Stimulated activated CD4-positive, alpha-beta T cell treated with anti-CD3 and anti-CD28 coated beads, TNF-alpha, amount 100 ng/mL, for 4 hours (primary cell): Measurements from ENCODE around the gene LILRB3.
"Not testable (repeated sequence)": the region's sequence is repeated elsewhere in the genome, so short reads cannot be mapped to it uniquely, and the experiment has no call there.

ENCODE experiments used
- DNase-seq, 3 experiments: peaks; one replicate each; pipeline ENCODE4 v3.0.0-alpha.2; 2020; ENCODE audit warnings: low read depth in 3 of 3

Gene LILRB3

GRCh38 chr19:54209811-54210494, 12.9 kb downstream of the LILRB3 start:
- no peak for DNase-seq

- no peak for DNase-seq
These were observed 13.6 kb downstream of the LILRB3 start for GRCh38 chr19:54209058-54209810.

DNA sequence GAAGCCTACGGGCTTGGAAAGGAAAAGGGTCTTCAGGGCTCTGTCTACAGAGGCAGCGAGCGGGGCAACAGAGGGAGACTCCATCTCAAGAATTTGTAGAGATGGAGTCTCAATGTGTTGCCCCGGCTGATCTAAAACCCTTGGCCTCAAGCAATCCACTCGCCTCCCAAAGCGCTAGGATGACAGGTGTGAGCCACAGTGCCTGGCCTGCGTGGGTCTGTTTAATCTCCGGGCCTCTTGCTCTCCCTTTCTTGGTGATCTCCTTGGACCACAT, 14.1 kb downstream of the LILRB3 start:
- no peak for DNase-seq

DNA sequence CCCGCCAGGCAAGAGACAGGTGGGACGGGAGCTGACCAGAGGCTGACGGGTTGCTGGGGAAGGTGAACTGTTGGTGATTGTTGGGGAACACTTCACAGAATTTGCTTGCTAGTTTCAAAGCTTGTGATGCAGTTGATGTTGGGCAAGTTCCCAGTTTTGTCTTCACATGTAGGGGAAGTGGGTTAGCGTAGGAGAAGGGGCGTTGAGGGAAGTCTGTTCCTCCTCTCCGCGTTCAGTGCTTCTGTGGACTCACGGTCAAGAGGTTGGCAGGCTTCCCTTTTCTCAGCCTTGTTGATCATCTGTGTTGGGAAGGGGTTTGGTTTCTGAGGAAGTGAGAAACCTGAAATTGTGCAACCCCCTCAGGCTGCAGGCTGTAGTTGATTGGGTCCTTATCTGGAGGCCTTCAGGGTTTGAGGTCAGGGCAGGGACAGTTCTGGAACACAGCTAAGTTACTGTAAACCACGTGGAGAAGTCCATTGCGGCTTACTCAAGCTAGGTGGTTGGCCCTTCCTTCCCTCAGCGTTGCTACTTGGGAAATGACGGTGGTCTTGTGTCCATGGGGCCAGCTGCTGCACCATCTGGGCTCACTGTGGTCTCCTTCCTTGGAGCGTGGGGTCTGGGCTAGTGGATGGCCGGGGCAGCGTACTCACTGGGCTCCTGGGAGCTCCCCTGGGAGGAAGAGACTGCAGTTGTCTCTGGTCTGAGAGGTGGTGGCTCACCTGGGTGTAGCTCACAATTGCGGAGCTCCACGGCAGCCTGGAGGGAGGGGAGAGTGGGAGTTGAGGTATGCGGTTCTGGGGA, 14.6 kb downstream of the LILRB3 start:
- DNase-seq: no peak

GRCh38 chr19:54207676-54207982, 15.2 kb downstream of the LILRB3 start:
- DNase-seq: no peak

DNA sequence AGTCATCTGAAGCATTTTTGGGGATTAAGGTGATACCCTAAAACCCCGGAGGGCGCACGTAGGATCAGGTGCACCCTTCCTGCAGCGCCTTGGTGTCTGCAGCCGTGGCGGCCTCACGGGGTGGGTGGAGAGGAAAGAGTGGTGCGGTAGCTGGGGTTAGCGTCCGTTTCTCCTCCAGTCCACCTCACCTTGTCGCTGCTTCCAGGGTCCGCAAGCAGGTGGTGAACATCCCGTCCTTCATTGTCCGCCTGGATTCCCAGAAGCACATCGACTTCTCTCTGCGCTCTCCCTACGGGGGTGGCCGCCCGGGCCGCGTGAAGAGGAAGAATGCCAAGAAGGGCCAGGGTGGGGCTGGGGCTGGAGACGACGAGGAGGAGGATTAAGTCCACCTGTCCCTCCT, 15.6 kb downstream of the LILRB3 start:
- not testable (repeated sequence) for DNase-seq

GRCh38 chr19:54206831-54207177, 16.0 kb downstream of the LILRB3 start:
- no peak for DNase-seq

DNA sequence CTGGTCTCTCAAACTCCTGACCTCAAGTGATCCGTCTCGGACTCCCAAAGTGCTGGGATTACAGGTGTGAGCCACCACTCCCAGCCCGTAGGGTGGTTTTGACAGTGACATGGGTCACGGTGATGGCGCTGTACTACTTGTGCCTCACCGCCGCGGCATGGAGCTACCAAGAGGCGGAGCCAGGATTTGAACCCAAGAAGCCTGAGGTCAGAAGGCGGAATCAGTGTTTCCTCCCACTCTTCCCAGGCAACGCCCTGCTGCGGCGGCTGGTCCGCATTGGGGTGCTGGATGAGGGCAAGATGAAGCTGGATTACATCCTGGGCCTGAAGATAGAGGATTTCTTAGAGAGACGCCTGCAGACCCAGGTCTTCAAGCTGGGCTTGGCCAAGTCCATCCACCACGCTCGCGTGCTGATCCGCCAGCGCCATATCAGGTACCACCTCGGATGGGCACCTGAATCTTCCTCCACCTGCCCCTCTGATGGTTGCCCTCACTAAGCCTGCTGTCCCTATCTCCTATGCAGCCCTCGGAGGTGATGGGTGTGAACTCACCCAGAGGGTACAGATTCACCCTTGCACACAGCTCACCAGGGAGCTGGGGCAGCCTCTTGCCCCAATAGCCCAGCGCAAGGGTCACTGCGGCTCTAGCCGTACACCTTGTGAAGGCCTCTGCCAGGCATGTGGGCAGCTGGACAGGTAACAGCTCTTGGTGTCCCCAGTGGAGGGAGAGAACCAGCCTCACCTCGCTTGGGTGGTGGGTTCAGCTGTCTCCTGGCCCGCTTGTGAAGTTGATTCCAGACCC, 16.6 kb downstream of the LILRB3 start:
- no peak for DNase-seq

DNA sequence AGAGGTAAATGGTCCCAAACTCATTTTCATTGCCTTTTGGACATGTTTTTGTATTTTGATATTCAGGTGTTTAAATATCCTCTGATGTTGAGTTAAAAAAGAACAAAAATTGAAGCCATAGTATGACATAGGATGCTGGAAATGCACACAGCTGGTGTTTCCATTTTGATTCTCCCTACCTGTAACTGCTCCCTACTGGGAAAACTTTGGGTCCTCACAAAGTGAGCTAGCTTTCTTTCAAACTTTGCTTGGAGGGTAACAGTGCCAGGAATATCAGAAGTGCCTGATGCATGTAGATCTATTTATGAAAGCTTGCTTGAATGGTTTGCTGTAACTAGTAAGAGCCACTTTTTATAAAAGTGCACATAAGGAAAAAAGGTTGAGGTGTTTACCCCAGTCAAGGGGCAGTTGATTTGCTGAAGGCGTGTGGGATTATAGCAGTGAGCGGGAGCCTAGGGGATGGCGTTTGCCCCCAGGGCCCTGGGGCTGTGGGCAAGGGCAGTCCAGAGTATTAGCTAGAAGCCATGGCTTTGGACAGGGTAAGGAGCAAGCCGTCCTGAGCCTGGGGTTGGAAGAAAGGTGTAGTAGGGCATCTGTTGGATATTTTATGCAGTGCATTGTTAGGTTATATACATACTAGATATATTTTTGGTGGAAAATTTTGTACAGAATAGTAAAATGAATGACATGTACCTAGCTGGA, 17.9 kb downstream of the LILRB3 start:
- DNase-seq: no peak

GRCh38 chr19:54203151-54203611, 19.6 kb downstream of the LILRB3 start:
- DNase-seq: no peak

GRCh38 chr19:54201980-54202379, 20.8 kb downstream of the LILRB3 start:
- no peak for DNase-seq

- DNase-seq: no peak
These were observed 21.6 kb downstream of the LILRB3 start for GRCh38 chr19:54201172-54201701.

GRCh38 chr19:54199401-54199800, 23.4 kb downstream of the LILRB3 start:
- DNase-seq: no peak

GRCh38 chr19:54197121-54197520, 25.7 kb downstream of the LILRB3 start:
- DNase-seq: no peak

GRCh38 chr19:54196536-54196935, 26.3 kb downstream of the LILRB3 start:
- no peak for DNase-seq

DNA sequence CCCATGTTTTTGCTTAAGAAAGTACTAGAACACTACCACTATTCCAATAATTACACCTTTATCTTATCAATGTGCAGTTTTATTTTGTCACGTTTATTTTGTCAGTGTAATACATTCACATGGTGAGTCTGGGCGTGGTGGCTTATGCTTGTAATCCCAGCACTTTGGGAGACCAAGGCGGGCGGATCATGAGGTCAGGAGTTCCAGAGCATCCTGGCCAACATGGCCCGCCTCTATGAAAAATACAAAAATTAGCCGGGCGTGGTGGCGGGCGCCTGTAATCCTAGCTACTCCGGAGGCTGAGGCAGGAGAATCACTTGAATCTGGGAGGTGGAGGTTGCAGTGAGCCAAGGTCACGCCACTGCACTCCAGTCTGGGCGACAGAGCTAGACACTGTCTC, 28.3 kb downstream of the LILRB3 start:
- DNase-seq: not testable (repeated sequence)

DNA sequence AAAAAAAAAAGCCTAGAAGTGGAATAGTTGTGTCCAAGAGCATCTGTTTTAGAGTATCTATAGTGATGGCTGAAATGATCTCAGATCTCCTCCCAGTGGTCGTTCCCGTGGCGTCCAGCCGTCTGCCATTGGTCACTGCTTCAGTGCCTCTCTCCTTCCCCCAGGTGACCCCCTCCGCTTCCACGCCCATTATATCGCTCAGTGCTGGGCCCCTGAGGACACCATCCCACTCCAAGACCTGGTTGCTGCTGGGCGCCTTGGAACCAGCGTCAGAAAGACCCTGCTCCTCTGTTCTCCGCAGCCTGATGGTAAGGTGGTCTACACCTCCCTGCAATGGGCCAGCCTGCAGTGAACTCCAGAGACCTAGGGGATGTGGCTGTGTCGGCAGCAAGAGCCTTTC, 29.8 kb downstream of the LILRB3 start:
- DNase-seq: no peak

DNA sequence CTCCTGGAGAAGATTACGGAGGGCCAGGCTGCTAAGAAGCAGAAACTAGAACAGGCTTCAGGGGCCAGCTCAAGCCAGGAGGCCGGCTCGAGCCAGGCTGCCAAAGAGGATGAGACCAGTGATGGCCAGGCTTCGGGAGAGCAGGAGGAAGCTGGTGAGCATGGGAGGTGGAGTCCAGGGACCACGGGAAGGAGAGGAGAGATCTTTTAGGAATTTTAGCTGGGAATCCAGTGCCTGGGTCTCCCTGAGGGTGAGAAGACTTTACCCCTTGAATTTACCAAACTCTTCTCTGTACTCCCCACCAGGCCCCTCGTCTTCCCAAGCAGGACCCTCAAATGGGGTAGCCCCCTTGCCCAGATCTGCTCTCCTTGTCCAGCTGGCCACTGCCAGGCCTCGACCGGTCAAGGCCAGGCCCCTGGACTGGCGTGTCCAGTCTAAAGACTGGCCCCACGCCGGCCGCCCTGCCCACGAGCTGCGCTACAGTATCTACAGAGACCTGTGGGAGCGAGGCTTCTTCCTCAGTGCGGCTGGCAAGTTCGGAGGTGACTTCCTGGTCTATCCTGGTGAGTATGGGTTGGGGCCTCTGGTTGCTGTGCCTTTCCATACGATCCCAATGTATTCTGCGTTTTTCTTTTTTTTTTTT, 30.9 kb downstream of the LILRB3 start:
- no peak for DNase-seq

GRCh38 chr19:54191011-54191810, 31.6 kb downstream of the LILRB3 start, which contains the start of gene TSEN34:
Gene TSEN34, plus strand, starts transcription at chr19:54191308. Its CDS starts 57 bp downstream, at chr19:54191365.
- DNase-seq: peak in 2 of 3 experiments; percentile 76 to 80

- DNase-seq: peak; percentile 99 to 100 (median 100)
These were observed 32.2 kb downstream of the LILRB3 start for GRCh38 chr19:54190503-54191010.
